CD4-positive, alpha-beta T cell treated with Interleukin-10 for 1 hour (primary cell): Measurements from ENCODE around the gene SRCIN1.

Source experiments
- DNase-seq: peaks from one replicate; pipeline ENCODE4 v3.0.0-alpha.2; 2020

The SRCIN1 gene

GRCh38 chr17:38613981-38614779, 8.4 kb upstream of the SRCIN1 start:
- DNase-seq = no peak

- DNase-seq = no peak
Measured at GRCh38 chr17:38613525-38613980, 7.8 kb upstream of the SRCIN1 start.

- DNase-seq = no peak
Measured at GRCh38 chr17:38611872-38612376, 6.2 kb upstream of the SRCIN1 start.

- DNase-seq = no peak
Measured at GRCh38 chr17:38611070-38611786, 5.5 kb upstream of the SRCIN1 start.

GRCh38 chr17:38609280-38610031, 3.7 kb upstream of the SRCIN1 start:
- no peak for DNase-seq

- DNase-seq = no peak
Measured at GRCh38 chr17:38608648-38609047, 2.9 kb upstream of the SRCIN1 start.

GRCh38 chr17:38606646-38607611, 1.2 kb upstream of the SRCIN1 start:
- no peak for DNase-seq

- no peak for DNase-seq
Measured at GRCh38 chr17:38605411-38605840, 326 bp downstream of the SRCIN1 start.

- DNase-seq = peak; percentile 31
Measured at GRCh38 chr17:38604479-38605403, 1.0 kb downstream of the SRCIN1 start.

GRCh38 chr17:38603786-38604478, 1.8 kb downstream of the SRCIN1 start:
- no peak for DNase-seq

- DNase-seq = no peak
Measured at GRCh38 chr17:38602956-38603785, 2.6 kb downstream of the SRCIN1 start.

GRCh38 chr17:38602453-38602852, 3.3 kb downstream of the SRCIN1 start:
- no peak for DNase-seq

GRCh38 chr17:38601539-38602351, 4.0 kb downstream of the SRCIN1 start:
- no peak for DNase-seq

GRCh38 chr17:38600906-38601305, 4.8 kb downstream of the SRCIN1 start:
- no peak for DNase-seq

GRCh38 chr17:38600416-38600815, 5.3 kb downstream of the SRCIN1 start:
- DNase-seq = no peak

GRCh38 chr17:38599398-38599856, 6.3 kb downstream of the SRCIN1 start:
- DNase-seq = no peak

- DNase-seq = no peak
Measured at GRCh38 chr17:38598995-38599394, 6.8 kb downstream of the SRCIN1 start.

- DNase-seq = no peak
Measured at GRCh38 chr17:38598536-38598935, 7.2 kb downstream of the SRCIN1 start.
